Subcutaneous preadipocyte (primary cell): ENCODE data around the gene KIAA1328. TPM values are rescaled to one million over a fixed set of nuclear protein-coding genes. Genes with fewer than 3 reads are reported as not detected.

Experiments used
- total RNA-seq: library from RNA; depleted of rRNA; stranded (reverse); fragments of >200 nt; gene quantifications from 2 replicates; pipeline ENCODE4 v1.2.3, GENCODE V29; 2012

The KIAA1328 gene
- 7.4 and 9.2 TPM in 2 replicates for total RNA-seq

GRCh38 chr18:36828630-36829361, at the start of gene KIAA1328, which contains the start of gene TPGS2:
Gene KIAA1328, plus strand, starts transcription at chr18:36829127. Its CDS starts 12 bp downstream, at chr18:36829139.
Gene TPGS2, minus strand, starts transcription at chr18:36829002. Its CDS starts 235 bp downstream, at chr18:36828767.

Other genes starting within 250 kb of the KIAA1328 start
- 111 and 123 TPM in 2 replicates for gene TPGS2, start 125 bp upstream of the KIAA1328 start, total RNA-seq